ENCODE results near the gene XRN2. TPM values are rescaled to one million over a fixed set of nuclear protein-coding genes. Genes with fewer than 3 reads are reported as not detected.

Gene XRN2
- total RNA-seq, 1 donor from 2014 or later, result 239 TPM

DNA sequence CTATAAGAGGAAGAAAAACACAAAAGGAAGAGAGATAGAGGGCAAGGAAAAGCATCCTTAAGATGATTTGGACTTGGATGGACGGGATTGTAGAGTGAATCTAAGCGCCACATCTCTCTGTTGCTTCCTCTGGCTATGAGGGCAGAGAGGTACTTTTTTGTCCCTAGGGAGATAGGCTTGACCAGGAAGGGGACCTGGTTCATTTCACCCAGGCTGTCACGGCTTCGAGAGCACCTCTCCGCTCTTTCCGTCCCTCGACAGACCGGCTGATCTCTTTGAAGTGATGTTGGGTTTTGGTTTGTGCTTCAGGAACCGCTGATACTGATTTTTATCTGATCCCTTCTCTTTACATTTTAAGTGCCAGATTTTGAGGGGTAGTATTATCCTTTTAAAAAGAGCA lies 74.6 kb downstream of the XRN2 start:
- Mint-ChIP-seq H3K27me3 (ENCODE audit: insufficient read depth, low read depth) (no peaks in the 10 kb centered on the region), H3K4me1 (peaks cover 7% of the 10 kb centered on the region), H3K9me3 (no peaks in the 10 kb centered on the region), H3K4me3 (no peak overlapping the region), H3K27ac (no peak overlapping the region), H3K36me3 (peaks cover 19% of the 10 kb centered on the region)
- TF ChIP-seq EZH2 (IDR thresholded peaks at IDR 0.05) (no peak), EZH2phosphoT487 (IDR thresholded peaks at IDR 0.05) (no peak)
- TF ChIP-seq, protein P1, sequence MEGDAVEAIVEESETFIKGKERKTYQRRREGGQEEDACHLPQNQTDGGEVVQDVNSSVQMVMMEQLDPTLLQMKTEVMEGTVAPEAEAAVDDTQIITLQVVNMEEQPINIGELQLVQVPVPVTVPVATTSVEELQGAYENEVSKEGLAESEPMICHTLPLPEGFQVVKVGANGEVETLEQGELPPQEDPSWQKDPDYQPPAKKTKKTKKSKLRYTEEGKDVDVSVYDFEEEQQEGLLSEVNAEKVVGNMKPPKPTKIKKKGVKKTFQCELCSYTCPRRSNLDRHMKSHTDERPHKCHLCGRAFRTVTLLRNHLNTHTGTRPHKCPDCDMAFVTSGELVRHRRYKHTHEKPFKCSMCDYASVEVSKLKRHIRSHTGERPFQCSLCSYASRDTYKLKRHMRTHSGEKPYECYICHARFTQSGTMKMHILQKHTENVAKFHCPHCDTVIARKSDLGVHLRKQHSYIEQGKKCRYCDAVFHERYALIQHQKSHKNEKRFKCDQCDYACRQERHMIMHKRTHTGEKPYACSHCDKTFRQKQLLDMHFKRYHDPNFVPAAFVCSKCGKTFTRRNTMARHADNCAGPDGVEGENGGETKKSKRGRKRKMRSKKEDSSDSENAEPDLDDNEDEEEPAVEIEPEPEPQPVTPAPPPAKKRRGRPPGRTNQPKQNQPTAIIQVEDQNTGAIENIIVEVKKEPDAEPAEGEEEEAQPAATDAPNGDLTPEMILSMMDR (IDR thresholded peaks at IDR 0.05), result no peak
- Histone ChIP-seq H3K9me3 (ENCODE audit: low read depth) (no peaks in the 10 kb centered on the region), H3K27me3 (no peaks in the 10 kb centered on the region), H3F3A (ENCODE audit: low read depth) (peaks cover 10% of the 10 kb centered on the region), H3K27ac (no peak overlapping the region), H3K9ac (no peak overlapping the region), H2AFZ (replicated peaks) (no peak overlapping the region), H3K4me3 (no peak overlapping the region), H4K20me1 (ENCODE audit: low read depth) (peaks cover 50% of the 10 kb centered on the region), H3K36me3 (peaks cover 14% of the 10 kb centered on the region), H3K79me2 (ENCODE audit: low read depth) (peaks cover 78% of the 10 kb centered on the region), H3K4me2 (no peak overlapping the region), H3K4me1 (peaks cover 13% of the 10 kb centered on the region)
- DNase-seq (ENCODE audit: low spot score), result no peak

DNA sequence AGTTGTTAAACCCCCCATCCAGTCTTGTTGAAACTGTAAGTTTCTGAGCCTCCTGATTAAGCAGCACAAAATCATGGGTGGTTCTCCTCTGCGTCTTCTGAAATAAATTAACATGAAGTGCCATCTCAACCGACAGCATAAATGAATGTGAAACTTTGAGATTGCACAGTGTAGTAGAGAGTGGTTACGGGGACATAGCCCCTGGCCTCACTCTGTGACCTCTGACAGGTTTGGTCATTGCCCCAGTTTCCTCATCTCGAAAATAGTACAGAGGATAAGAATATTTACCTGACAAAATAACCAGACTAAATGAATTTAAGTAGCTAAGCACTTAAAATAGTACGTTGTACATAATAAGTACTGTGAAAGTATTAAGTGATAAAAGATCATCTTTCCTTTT lies 75.1 kb downstream of the XRN2 start:
- H3K4me2 ChIP-seq, result no peak overlapping the region
- no peak overlapping the region for H2AFZ ChIP-seq (replicated peaks)
- no peak overlapping the region for H3K27ac ChIP-seq
- Mint-ChIP-seq H3K36me3 (peaks cover 19% of the 10 kb centered on the region), H3K27ac (no peak overlapping the region), H3K4me1 (peaks cover 7% of the 10 kb centered on the region), H3K4me3 (no peak overlapping the region), H3K27me3 (ENCODE audit: insufficient read depth, low read depth) (no peaks in the 10 kb centered on the region), H3K9me3 (no peaks in the 10 kb centered on the region)
- no peak overlapping the region for H3K9ac ChIP-seq
- H3K79me2 ChIP-seq (ENCODE audit: low read depth), result peaks cover 72% of the 10 kb centered on the region
- no peak for DNase-seq (ENCODE audit: low spot score)
- no peak overlapping the region for H3K4me3 ChIP-seq
- peaks cover 18% of the 10 kb centered on the region for H3K4me1 ChIP-seq
- no peaks in the 10 kb centered on the region for H3K27me3 ChIP-seq
- peaks cover 20% of the 10 kb centered on the region for H3K36me3 ChIP-seq
- H3K9me3 ChIP-seq (ENCODE audit: low read depth), result no peaks in the 10 kb centered on the region
- H4K20me1 ChIP-seq (ENCODE audit: low read depth), result peaks cover 50% of the 10 kb centered on the region
- TF ChIP-seq, protein P1 (IDR thresholded peaks at IDR 0.05), result no peak
- TF ChIP-seq EZH2 (IDR thresholded peaks at IDR 0.05), result no peak
- H3F3A ChIP-seq (ENCODE audit: low read depth), result peaks cover 10% of the 10 kb centered on the region

DNA sequence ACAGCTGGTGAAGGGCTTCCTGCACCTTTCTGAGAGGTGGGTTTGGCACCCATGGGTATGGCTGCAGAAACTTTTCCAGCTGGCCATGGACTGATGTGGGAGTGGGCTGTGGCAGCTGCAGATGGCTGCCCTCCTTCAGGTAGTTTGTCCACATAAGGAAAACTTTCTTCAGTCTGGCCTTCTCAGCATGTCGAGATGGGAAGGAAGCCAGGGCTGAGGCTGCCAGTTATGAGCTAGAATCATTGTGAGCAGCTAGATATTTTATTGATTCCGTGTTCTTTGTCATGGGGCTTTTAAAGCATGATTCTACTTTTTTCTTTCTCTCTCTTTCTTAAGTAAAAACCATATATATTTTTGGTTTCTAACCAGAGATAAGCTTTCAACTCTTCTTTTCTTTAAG lies 77.6 kb downstream of the XRN2 start:
- Mint-ChIP-seq H3K9me3 (no peaks in the 10 kb centered on the region), H3K27me3 (ENCODE audit: insufficient read depth, low read depth) (no peaks in the 10 kb centered on the region), H3K36me3 (peaks cover 21% of the 10 kb centered on the region), H3K4me3 (no peak overlapping the region), H3K27ac (no peak overlapping the region), H3K4me1 (peaks cover 7% of the 10 kb centered on the region)
- H3K4me3 ChIP-seq, result no peak overlapping the region
- H3K79me2 ChIP-seq (ENCODE audit: low read depth), result peaks cover 48% of the 10 kb centered on the region
- no peak overlapping the region for H3K9ac ChIP-seq
- no peak overlapping the region for H3K27ac ChIP-seq
- H2AFZ ChIP-seq (replicated peaks), result no peak overlapping the region
- H4K20me1 ChIP-seq (ENCODE audit: low read depth), result peaks cover 46% of the 10 kb centered on the region
- TF ChIP-seq EZH2 (IDR thresholded peaks at IDR 0.05) (no peak), EZH2phosphoT487 (IDR thresholded peaks at IDR 0.05) (no peak)
- TF ChIP-seq, protein P1 (IDR thresholded peaks at IDR 0.05), result no peak
- no peak for DNase-seq (ENCODE audit: low spot score)
- H3K4me1 ChIP-seq, result peaks cover 32% of the 10 kb centered on the region
- H3K4me2 ChIP-seq, result no peak overlapping the region
- no peaks in the 10 kb centered on the region for H3K9me3 ChIP-seq (ENCODE audit: low read depth)
- H3F3A ChIP-seq (ENCODE audit: low read depth), result peaks cover 10% of the 10 kb centered on the region
- peaks cover 21% of the 10 kb centered on the region for H3K36me3 ChIP-seq
- no peaks in the 10 kb centered on the region for H3K27me3 ChIP-seq
